Heart left ventricle (tissue), 13 donors: ENCODE measurements around the gene CALCR.

Experiments
- POLR2A ChIP-seq, 2 donors: fragments of 450-650 bp; IDR thresholded peaks; one replicate each; pipeline ENCODE4 v1.6.1; 2017; ENCODE audit warnings: antibody characterized with exemption in 2 of 2, mild to moderate bottlenecking in 2 of 2, moderate library complexity in 2 of 2
- TF ChIP-seq, protein P1 (sequence below), 12 donors: fragments of 200-600 bp; sonication (generic) in 4 of 12; IDR thresholded peaks; one replicate each; pipeline versions ENCODE4 v1.5.0 to v1.8.0; 2018 to 2022; ENCODE audit warnings: antibody characterized with exemption in 12 of 12, mild to moderate bottlenecking in 5 of 12
- donor health status: ischemic (EF 13 %, LVEDD 7.1; RV severe dilation, severe dysfunction).
- donor health status: DM: no; HTN: yes; CAD: no.
- donor health status: DM: no; HTN: no; CAD: no.
- donor health status: ischemic (EF 25% LVEDD 6.9; RV normal size, moderate dysfunction).
- donor health status: ischemic (EF 25% LVEDD 5.7; RV mildly dilated, moderate dysfunction).
- donor health status: ischemic (EF 35%, LVEDD 5.7; RV mildly dilated, moderate dysfunction).
- donor health status: nonischemic (EF 11% LVEDD 7.7; RV severe dilation, severe dysfunction).
- donor health status: DM: yes; HTN: yes; CAD: no.
- donor health status: PGD.
- donor health status: ischemic (EF 29% LVEDD 5.4; RV normal size, mild dysfunction).
- donor health status: nonischemic (EF 23%, LVEDD 6.1; RV moderate dilation, normal function).

DNA sequence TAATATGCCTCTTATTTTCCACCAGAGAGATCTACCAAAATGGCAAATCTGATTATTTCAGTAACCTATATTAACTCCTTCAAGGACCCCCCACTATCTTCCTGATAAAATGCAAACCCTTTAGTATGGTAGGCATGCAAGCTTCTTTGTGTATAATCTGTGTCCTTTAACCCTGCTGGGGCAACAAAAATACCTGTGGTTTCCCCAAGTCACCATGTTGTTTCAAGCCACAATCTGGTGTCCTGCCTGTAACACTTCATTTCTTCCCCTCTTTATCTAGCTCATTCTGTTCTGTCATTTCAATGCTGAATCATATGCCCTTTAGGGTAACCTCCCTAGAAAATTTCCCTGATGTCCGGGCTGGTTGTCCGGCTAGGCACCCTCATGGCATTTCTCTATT lies 5.3 kb downstream of the CALCR start:
- no peak for TF ChIP-seq POLR2A (IDR thresholded peaks at IDR 0.05)
- TF ChIP-seq, protein P1, sequence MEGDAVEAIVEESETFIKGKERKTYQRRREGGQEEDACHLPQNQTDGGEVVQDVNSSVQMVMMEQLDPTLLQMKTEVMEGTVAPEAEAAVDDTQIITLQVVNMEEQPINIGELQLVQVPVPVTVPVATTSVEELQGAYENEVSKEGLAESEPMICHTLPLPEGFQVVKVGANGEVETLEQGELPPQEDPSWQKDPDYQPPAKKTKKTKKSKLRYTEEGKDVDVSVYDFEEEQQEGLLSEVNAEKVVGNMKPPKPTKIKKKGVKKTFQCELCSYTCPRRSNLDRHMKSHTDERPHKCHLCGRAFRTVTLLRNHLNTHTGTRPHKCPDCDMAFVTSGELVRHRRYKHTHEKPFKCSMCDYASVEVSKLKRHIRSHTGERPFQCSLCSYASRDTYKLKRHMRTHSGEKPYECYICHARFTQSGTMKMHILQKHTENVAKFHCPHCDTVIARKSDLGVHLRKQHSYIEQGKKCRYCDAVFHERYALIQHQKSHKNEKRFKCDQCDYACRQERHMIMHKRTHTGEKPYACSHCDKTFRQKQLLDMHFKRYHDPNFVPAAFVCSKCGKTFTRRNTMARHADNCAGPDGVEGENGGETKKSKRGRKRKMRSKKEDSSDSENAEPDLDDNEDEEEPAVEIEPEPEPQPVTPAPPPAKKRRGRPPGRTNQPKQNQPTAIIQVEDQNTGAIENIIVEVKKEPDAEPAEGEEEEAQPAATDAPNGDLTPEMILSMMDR (IDR thresholded peaks at IDR 0.05), result no peak
